Prostate gland (tissue), 2 donors: Measurements from ENCODE around the gene TLDC2. TPM values are rescaled to one million over a fixed set of nuclear protein-coding genes. Genes with fewer than 3 reads are reported as not detected.
A peak's percentile ranks its signal among the peaks of the same experiment; 100 is the strongest.

ENCODE experiments used
- DNase-seq: peaks from one replicate; pipeline ENCODE4 v3.0.0-alpha.2; 2019; ENCODE audit warnings: low spot score
- H3K27ac ChIP-seq, 2 donors: fragments of 200-600 bp; sonication (generic); 2 replicates each; pipeline ENCODE4 v1.5.1; 2017 to 2019
- H3K27me3 ChIP-seq: fragments of 200-600 bp; sonication (generic); replicated peaks from 2 replicates; pipeline ENCODE4 v1.5.1; 2019; ENCODE audit not compliant: insufficient read depth
- H3K36me3 ChIP-seq, 2 donors: fragments of 200-600 bp; sonication (generic); 1 replicate in 1 of 2; 2 replicates in 1 of 2; pipeline versions ENCODE4 v1.5.1 to v1.8.1; 2017 to 2019
- H3K4me1 ChIP-seq: fragments of 200-600 bp; sonication (generic); replicated peaks from 2 replicates; pipeline ENCODE4 v1.5.1; 2019
- H3K4me3 ChIP-seq, 2 donors: fragments of 200-600 bp; sonication (generic); 2 replicates each; pipeline ENCODE4 v1.5.1; 2017 to 2019
- H3K9me3 ChIP-seq: fragments of 200-600 bp; sonication (generic); 2 replicates; pipeline ENCODE4 v1.5.1; 2017
- POLR2A ChIP-seq: fragments of 450-650 bp; IDR thresholded peaks from one replicate; pipeline ENCODE4 v1.6.1; 2016; ENCODE audit warnings: antibody characterized with exemption, mild to moderate bottlenecking
- POLR2AphosphoS5 ChIP-seq: sonication (generic); formaldehyde crosslinking; IDR thresholded peaks from one replicate; pipeline ENCODE4 v1.6.1; 2017; ENCODE audit warnings: antibody characterized with exemption
- WGBS: methylation state at CpG from one replicate; pipeline ENCODE4 v1.1.5; 2018; 5-methylcytosine and 5-hydroxymethylcytosine counted together
- intact Hi-C: fragments of 100-400 bp; cut with DNase I; formaldehyde crosslinking; loops from one replicate; pipeline ENCODE4 v1.14.2; 2022
- total RNA-seq, 2 donors: library from RNA; depleted of rRNA; stranded (reverse); fragments of >200 nt; gene quantifications; one replicate each; pipeline ENCODE4 v1.1.0, GENCODE V29; 2016
- TF ChIP-seq, protein P1 (sequence below), 4 experiments: fragments of 200-600 bp in 2 of 4; fragments of 450-650 bp in 2 of 4; sonication (generic) in 2 of 4; IDR thresholded peaks; 1 replicate in 3 of 4; 2 replicates in 1 of 4; pipeline ENCODE4 v1.5.1; 2016 to 2019; ENCODE audit warnings: antibody characterized with exemption in 4 of 4, mild to moderate bottlenecking in 2 of 4, moderate library complexity in 2 of 4

The TLDC2 gene
- total RNA-seq, 2 donors from 2014 or later, result 0.14 to 1.3 TPM

DNA sequence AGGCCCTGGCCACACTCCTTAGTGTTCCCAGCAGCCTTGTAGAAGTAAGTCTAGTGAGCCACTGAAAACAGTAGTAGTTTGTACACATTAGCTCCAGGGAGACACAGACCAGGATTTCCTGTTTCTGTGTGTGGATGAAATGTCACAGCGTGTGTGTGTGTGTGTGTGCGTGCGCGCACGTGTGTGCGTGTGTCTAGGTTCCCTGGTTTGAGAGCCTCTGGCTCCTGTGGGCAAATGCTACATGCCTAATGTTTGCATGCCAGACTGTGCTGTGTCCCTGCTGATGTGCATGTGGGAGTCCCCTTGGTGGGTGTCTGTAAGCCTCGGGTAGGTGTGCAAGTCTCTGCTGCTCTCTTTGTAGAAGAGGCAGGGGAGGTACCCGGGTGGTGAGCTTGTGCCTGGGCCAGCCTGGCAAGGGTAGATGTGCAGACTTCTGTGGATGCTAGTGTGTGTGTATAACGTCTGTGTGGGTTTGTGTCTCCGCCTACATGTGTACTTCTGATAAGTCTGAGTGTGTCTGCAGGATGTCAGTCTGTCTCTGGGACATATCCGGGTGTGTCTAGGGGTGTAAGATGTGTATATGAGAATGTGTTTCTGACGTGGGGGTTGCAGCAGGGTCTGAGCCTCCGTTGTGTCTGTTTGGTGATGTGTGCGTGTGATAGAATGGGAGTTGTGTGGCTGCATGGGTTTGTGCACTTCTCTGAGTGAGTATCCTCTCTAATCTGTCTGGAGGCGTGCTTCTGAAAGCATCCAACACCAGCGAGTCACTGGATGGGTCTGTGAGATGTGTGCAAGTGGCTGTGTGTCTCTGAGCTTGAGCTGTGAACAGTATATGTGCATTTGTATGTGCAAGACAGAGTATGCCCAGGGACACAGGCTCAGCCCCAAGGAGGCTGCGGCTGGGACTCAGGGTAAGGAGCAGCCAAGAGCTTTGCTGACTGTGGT is 19.0 kb upstream of the TLDC2 start:
- no peaks in the 10 kb centered on the region for H3K27me3 ChIP-seq
- intact Hi-C loops, result no loop called here
- H3K36me3 ChIP-seq, result no peaks in the 10 kb centered on the region
- H3K4me1 ChIP-seq, result peaks cover 33% of the 10 kb centered on the region
- H3K27ac ChIP-seq, result peak overlapping the region; percentile 77 to 81
- DNase-seq, result peak; percentile 60
- no peak overlapping the region for H3K4me3 ChIP-seq
- no peaks in the 10 kb centered on the region for H3K9me3 ChIP-seq
- TF ChIP-seq, protein P1, sequence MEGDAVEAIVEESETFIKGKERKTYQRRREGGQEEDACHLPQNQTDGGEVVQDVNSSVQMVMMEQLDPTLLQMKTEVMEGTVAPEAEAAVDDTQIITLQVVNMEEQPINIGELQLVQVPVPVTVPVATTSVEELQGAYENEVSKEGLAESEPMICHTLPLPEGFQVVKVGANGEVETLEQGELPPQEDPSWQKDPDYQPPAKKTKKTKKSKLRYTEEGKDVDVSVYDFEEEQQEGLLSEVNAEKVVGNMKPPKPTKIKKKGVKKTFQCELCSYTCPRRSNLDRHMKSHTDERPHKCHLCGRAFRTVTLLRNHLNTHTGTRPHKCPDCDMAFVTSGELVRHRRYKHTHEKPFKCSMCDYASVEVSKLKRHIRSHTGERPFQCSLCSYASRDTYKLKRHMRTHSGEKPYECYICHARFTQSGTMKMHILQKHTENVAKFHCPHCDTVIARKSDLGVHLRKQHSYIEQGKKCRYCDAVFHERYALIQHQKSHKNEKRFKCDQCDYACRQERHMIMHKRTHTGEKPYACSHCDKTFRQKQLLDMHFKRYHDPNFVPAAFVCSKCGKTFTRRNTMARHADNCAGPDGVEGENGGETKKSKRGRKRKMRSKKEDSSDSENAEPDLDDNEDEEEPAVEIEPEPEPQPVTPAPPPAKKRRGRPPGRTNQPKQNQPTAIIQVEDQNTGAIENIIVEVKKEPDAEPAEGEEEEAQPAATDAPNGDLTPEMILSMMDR (IDR thresholded peaks at IDR 0.05), result no peak
- peak; percentile 72 for TF ChIP-seq POLR2AphosphoS5
- TF ChIP-seq POLR2A, result no peak
- WGBS, result 47% methylated on average over 17 of the region's 17 CpGs

DNA sequence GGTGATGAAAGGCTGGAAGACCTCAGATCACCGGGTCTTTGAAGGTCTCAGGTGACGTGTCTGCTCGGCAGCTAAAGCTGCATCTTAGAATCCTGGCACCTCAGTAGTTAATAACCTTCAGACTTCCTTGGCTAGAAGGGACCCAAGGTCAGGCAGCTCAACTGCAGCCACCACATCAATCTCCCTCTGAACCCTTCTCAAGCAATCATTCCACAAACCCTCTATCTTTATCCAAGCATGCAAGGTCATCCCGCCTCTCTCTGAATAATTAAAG is 16.7 kb upstream of the TLDC2 start:
- Histone ChIP-seq H3K4me3 (no peak overlapping the region), H3K27ac (peak overlapping the region in 1 of 2 donors; percentile 28), H3K36me3 (no peaks in the 10 kb centered on the region), H3K4me1 (peaks cover 33% of the 10 kb centered on the region), H3K27me3 (no peaks in the 10 kb centered on the region), H3K9me3 (no peaks in the 10 kb centered on the region)
- no peak for DNase-seq
- WGBS, result 75% methylated on average over 4 of the region's 4 CpGs
- intact Hi-C loops, result no loop called here
- TF ChIP-seq POLR2AphosphoS5, result no peak
- TF ChIP-seq, protein P1 (IDR thresholded peaks at IDR 0.05), result no peak
- no peak for TF ChIP-seq POLR2A

DNA sequence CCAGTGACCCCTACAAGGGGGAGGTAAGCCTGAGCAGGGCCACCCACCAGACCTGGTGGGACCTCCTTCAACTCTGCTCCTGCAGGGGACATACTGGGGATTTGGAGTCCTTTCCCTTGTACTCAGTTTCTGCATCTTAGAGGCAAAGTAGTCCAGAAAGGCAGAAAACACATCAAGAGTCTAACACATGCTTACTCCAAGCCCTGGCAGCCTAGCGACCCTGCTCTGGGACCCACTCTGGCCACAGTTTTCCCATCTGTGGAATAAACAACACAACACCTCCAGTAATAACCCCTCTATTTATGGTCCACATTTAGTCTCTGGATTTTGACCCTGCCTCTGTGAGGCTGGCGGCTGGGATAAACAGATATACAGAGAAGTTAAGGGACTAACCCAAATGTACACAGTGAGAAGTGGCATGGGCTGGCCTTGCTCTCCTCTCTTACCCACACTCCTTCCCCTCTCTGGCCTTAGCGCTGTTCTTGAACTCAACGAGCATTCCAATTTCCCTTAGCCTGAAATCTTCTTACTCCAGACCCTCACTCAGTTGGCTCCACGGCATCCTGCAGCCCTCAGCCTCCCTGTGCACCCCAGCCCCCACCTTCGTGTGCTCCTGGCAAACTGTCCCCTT is 16.1 kb upstream of the TLDC2 start:
- DNase-seq, result no peak
- H3K4me1 ChIP-seq, result peaks cover 33% of the 10 kb centered on the region
- H3K27me3 ChIP-seq, result no peaks in the 10 kb centered on the region
- TF ChIP-seq POLR2AphosphoS5 (no peak), POLR2A (no peak)
- TF ChIP-seq, protein P1 (IDR thresholded peaks at IDR 0.05), result no peak
- intact Hi-C loops, result loop anchor here (5.0 to 10.0 kb wide), 3 partner anchors 33 to 285 kb away; partner anchors contain the start of genes DSN1 and TGIF2
- no peaks in the 10 kb centered on the region for H3K36me3 ChIP-seq
- peak overlapping the region; percentile 23 to 28 for H3K27ac ChIP-seq
- no peak overlapping the region for H3K4me3 ChIP-seq
- H3K9me3 ChIP-seq, result no peaks in the 10 kb centered on the region
- WGBS, result 54% methylated on average over 6 of the region's 6 CpGs

DNA sequence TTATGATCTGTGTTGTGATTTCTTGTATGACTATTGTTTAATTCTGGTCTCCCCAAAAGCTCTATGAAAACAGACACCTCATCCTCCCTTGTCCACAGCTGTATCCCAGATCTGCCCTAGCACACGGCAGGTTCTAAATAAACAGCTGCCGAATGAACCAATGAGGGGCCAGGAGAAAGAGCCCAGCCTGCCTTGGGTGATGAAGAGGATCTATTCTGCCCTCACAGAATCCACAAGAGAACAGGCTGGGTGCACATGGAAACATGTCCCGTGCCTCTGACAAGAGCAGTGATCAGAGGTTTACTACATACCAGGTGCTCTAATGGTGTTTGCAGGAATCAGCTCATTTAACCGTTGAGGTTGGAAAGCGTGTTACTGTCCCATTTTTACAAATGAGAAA is 15.6 kb upstream of the TLDC2 start:
- Histone ChIP-seq H3K9me3 (no peaks in the 10 kb centered on the region), H3K36me3 (no peaks in the 10 kb centered on the region), H3K27ac (peak overlapping the region; percentile 23 to 28), H3K4me1 (peaks cover 31% of the 10 kb centered on the region), H3K27me3 (no peaks in the 10 kb centered on the region), H3K4me3 (no peak overlapping the region)
- TF ChIP-seq, protein P1 (IDR thresholded peaks at IDR 0.05), result no peak
- TF ChIP-seq POLR2AphosphoS5 (no peak), POLR2A (no peak)
- WGBS, result 48% methylated on average over 5 of the region's 5 CpGs
- no peak for DNase-seq
- intact Hi-C loops, result loop anchor here (5.0 to 10.0 kb wide), 3 partner anchors 33 to 286 kb away; partner anchors contain the start of genes DSN1 and TGIF2
